Calu3 (cell line): ENCODE data around the gene FREY1. TPM values are rescaled to one million over a fixed set of nuclear protein-coding genes. Genes with fewer than 3 reads are reported as not detected.
"Not testable (repeated sequence)": the region's sequence is repeated elsewhere in the genome, so short reads cannot be mapped to it uniquely, and the experiment has no call there.

Experiments used
- BruUV-seq: library from RNA; stranded (reverse); fragments of 400-500 nt; replicated peaks from 2 replicates; lab custom pipeline; 2021; lab: Mats Ljungman, UMichigan
- CTCF ChIA-PET: fragments of 300-600 bp; sonication (Branson Sonifier 250); formaldehyde crosslinking; loops from one replicate; lab custom pipeline; 2022; ENCODE audit warnings: antibody characterized with exemption; lab: Charles Lee
- DNase-seq: peaks from one replicate; pipeline ENCODE4 v3.0.0; 2022
- H3K27ac Mint-ChIP-seq: one replicate; pipeline ENCODE4 v1.8.0; 2022; ENCODE audit warnings: mixed read lengths; ENCODE audit not compliant: unreplicated experiment
- H3K27me3 Mint-ChIP-seq: one replicate; pipeline ENCODE4 v1.8.0; 2022; ENCODE audit warnings: mixed read lengths; ENCODE audit not compliant: unreplicated experiment
- H3K36me3 Mint-ChIP-seq: one replicate; pipeline ENCODE4 v1.8.0; 2022; ENCODE audit warnings: mild to moderate bottlenecking, moderate library complexity, mixed read lengths; ENCODE audit not compliant: insufficient read depth, unreplicated experiment
- H3K4me1 Mint-ChIP-seq: one replicate; pipeline ENCODE4 v1.8.0; 2022; ENCODE audit warnings: mild to moderate bottlenecking, low read depth, mixed read lengths; ENCODE audit not compliant: unreplicated experiment
- H3K4me3 Mint-ChIP-seq: one replicate; pipeline ENCODE4 v1.8.0; 2022; ENCODE audit warnings: mild to moderate bottlenecking, low read depth, moderate library complexity, mixed read lengths; ENCODE audit not compliant: unreplicated experiment
- H3K9me3 Mint-ChIP-seq: one replicate; pipeline ENCODE4 v1.8.0; 2022; ENCODE audit warnings: low read depth, mixed read lengths; ENCODE audit not compliant: unreplicated experiment
- intact Hi-C: fragments of 100-400 bp; cut with micrococcal nuclease; formaldehyde crosslinking; loops from one replicate; pipeline ENCODE4 v1.10.0; 2022; ENCODE audit not compliant: unreplicated experiment
- total RNA-seq: library from RNA; stranded (reverse); gene quantifications from 2 replicates; pipeline ENCODE4 v1.2.3, GENCODE V29; 2022
- TF ChIP-seq, protein P1 (sequence below): fragments of 200-600 bp; IDR thresholded peaks from one replicate; pipeline ENCODE4 v1.8.0; 2022; ENCODE audit warnings: antibody characterized with exemption; ENCODE audit not compliant: unreplicated experiment

The FREY1 gene
- total RNA-seq, 1 experiment from 2014 or later = 0.99 TPM

GRCh38 chr11:45900916-45901617, 6.0 kb downstream of the FREY1 start:
- no peak for DNase-seq
- Mint-ChIP-seq H3K27ac (no peak overlapping the region), H3K36me3 (peaks cover 25% of the 10 kb centered on the region), H3K4me3 (peak overlapping the region; percentile 69), H3K27me3 (peaks cover 29% of the 10 kb centered on the region), H3K4me1 (peaks cover 10% of the 10 kb centered on the region), H3K9me3 (no peaks in the 10 kb centered on the region)
- intact Hi-C loops = no loop called here
- TF ChIP-seq, protein P1, sequence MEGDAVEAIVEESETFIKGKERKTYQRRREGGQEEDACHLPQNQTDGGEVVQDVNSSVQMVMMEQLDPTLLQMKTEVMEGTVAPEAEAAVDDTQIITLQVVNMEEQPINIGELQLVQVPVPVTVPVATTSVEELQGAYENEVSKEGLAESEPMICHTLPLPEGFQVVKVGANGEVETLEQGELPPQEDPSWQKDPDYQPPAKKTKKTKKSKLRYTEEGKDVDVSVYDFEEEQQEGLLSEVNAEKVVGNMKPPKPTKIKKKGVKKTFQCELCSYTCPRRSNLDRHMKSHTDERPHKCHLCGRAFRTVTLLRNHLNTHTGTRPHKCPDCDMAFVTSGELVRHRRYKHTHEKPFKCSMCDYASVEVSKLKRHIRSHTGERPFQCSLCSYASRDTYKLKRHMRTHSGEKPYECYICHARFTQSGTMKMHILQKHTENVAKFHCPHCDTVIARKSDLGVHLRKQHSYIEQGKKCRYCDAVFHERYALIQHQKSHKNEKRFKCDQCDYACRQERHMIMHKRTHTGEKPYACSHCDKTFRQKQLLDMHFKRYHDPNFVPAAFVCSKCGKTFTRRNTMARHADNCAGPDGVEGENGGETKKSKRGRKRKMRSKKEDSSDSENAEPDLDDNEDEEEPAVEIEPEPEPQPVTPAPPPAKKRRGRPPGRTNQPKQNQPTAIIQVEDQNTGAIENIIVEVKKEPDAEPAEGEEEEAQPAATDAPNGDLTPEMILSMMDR = no peak
- CTCF ChIA-PET = no interaction called here
- no TSS peak for BruUV-seq

GRCh38 chr11:45900175-45900800, 6.8 kb downstream of the FREY1 start:
- intact Hi-C loops, CTCF ChIA-PET, H3K4me1 Mint-ChIP-seq, H3K9me3 Mint-ChIP-seq, BruUV-seq, H3K27ac Mint-ChIP-seq, DNase-seq: not testable (repeated sequence)
- Mint-ChIP-seq H3K4me3 (peak overlapping the region; percentile 69), H3K36me3 (peaks cover 25% of the 10 kb centered on the region), H3K27me3 (peaks cover 32% of the 10 kb centered on the region)

DNA sequence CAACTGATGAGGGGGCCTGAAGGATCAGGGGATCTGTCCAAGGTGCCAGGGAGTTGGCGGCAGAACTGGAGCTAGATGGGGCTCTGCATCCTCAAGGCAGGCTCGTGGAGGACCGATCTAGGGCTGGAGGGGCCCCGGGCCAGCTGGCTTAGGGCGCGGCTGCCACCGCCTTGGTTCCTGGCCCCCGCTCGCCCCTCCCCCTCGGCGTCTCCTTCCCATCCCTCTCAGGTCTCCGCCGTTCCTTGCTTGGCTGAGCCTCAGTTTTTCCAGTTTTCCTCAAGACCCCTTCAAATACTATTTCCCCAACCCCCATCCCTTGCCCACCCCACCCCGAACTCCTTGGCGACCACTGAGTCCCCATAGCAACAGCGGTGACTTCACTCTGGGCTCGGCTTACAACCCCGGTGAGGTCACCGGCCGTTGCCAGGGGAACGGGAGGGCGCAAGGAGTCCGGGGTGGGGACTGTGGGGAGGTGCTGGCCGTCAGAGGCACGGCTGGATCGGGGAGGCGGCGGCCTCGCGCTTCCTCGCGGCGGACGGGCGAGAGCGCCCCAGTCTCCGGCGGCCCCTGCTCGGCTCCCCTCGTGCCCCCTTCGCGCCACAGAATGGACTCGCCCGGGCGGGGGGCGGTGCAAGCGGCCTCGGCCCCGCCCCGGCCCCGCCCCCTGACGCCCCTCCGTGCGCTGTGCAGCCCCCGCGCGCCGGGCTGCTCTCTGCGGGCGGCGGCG, 7.5 kb downstream of the FREY1 start:
- Mint-ChIP-seq H3K9me3 (no peaks in the 10 kb centered on the region), H3K27ac (no peak overlapping the region), H3K36me3 (peaks cover 25% of the 10 kb centered on the region), H3K4me1 (peaks cover 10% of the 10 kb centered on the region), H3K27me3 (peaks cover 38% of the 10 kb centered on the region), H3K4me3 (peak overlapping the region; percentile 69)
- intact Hi-C loops = no loop called here
- peak; percentile 87 for DNase-seq
- TF ChIP-seq, protein P1 = no peak
- BruUV-seq = no TSS peak
- CTCF ChIA-PET = no interaction called here

DNA sequence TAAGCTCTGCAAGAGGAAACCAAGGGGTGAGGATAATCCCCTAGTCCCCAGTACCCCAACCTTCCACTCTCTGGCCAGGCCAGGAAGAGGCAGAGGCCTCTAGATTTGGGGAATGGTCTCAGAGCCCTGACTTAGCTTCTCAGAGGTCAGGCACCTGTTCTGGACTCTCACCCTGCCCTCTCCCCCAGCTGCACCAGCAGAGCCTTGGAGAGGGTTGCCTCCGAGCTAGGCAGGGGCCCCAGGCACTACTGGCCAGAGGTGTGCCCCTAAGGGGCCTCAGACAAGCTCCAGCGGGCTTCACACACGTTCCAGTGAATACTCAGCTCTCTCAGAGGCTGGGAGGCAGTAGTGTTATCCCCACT, 8.0 kb downstream of the FREY1 start:
- Mint-ChIP-seq H3K9me3 (no peaks in the 10 kb centered on the region), H3K4me1 (peaks cover 10% of the 10 kb centered on the region), H3K27me3 (peaks cover 41% of the 10 kb centered on the region), H3K27ac (no peak overlapping the region), H3K4me3 (peak overlapping the region; percentile 69), H3K36me3 (peaks cover 25% of the 10 kb centered on the region)
- DNase-seq = no peak
- CTCF ChIA-PET = interaction anchor here (0.8 kb wide), 1 partner anchor 26 kb away, joined by 3 read pairs; no protein-coding TSS in a partner anchor
- TF ChIP-seq, protein P1 = no peak
- intact Hi-C loops = no loop called here
- BruUV-seq = no TSS peak
